ENCODE results near the gene TMSB10. TPM values are rescaled to one million over a fixed set of nuclear protein-coding genes. Genes with fewer than 3 reads are reported as not detected.

TMSB10 gene
- total RNA-seq, 4 donors from 2014 or later = 2,239 to 4,093 (median 3,173) TPM

DNA sequence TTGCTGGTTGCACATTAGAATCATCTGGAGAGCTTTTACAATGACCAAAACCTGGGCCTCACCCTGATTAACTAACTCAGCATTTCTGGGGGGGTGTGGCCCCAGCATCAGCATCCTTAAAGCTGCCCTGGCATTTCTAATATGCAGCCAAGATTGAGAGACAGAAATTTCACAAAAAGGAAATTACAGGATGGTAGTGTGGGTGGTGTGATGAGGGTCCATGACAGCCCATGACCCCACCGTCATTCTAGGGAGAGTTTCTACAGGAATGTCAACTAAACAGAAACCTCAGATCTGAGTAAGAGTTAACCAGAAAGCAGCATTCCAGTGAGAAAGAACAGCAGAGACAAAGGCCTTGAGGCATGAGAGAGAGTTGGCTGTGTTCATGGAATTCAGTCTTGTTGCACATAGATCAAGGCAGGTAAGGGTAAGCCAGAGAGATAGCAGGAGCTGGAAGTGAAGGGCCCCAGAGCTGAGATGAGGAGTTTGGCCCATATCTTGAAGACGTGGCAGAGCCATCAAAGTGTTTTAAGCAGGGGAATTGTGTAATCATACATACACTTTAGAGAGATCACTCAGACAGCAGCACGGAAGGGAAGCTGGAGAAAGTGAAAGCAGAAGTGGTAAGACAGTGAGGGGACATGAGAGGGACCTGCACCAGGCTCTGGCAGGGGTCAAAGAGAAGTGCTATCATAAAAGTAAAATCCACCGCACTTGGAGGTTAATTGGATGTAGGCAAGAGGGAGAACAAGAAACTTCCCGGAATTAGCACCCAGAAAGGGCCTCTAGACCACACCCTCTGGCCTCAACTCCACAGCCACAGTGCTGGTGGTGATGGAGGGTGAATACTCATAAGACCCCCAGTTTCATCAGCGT lies 16.8 kb upstream of the TMSB10 start:
- Histone ChIP-seq H3K27me3 (peaks cover 0 to 13% (median 0%) of the 10 kb centered on the region in 4 donors), H3K9me3 (no peaks in the 10 kb centered on the region), H3K4me3 (peak overlapping the region in 3 of 4 donors; percentile 1 to 41 (median 5)), H3K27ac (peak overlapping the region in 3 of 4 donors; percentile 52 to 74 (median 53)), H3K36me3 (no peaks in the 10 kb centered on the region), H3K4me1 (peaks cover 0 to 13% (median 8%) of the 10 kb centered on the region in 3 donors)
- WGBS, 2 donors = 25 to 28% methylated on average over 6 of the region's 6 CpGs
- TF ChIP-seq POLR2A (IDR thresholded peaks at IDR 0.05) = no peak
- TF ChIP-seq, protein P1, sequence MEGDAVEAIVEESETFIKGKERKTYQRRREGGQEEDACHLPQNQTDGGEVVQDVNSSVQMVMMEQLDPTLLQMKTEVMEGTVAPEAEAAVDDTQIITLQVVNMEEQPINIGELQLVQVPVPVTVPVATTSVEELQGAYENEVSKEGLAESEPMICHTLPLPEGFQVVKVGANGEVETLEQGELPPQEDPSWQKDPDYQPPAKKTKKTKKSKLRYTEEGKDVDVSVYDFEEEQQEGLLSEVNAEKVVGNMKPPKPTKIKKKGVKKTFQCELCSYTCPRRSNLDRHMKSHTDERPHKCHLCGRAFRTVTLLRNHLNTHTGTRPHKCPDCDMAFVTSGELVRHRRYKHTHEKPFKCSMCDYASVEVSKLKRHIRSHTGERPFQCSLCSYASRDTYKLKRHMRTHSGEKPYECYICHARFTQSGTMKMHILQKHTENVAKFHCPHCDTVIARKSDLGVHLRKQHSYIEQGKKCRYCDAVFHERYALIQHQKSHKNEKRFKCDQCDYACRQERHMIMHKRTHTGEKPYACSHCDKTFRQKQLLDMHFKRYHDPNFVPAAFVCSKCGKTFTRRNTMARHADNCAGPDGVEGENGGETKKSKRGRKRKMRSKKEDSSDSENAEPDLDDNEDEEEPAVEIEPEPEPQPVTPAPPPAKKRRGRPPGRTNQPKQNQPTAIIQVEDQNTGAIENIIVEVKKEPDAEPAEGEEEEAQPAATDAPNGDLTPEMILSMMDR (IDR thresholded peaks at IDR 0.05) = no peak
- intact Hi-C loops (cut with DNase I) = loop anchor here (10.0 kb wide), 1 partner anchor 394 kb away; no protein-coding TSS in a partner anchor
- peak; percentile 16 for DNase-seq

DNA sequence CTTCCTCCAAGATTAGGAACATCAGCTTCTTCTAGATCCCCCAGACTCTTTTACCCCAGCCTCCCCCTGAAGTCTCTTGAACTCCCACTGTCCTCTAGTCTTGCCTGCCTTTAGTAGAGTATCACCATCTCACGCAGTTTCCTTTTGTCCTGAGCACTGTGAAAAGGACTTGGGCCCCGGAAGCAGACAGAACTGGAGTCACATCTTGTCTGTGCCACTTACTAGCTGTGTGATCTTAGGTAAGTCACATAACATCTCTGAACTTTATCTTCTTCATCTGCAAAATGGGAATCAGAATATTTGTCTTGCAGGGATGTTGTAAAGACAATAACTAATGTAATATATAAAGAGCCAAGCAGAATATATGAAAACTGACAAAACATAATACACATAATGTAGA lies 16.1 kb upstream of the TMSB10 start:
- TF ChIP-seq POLR2A (IDR thresholded peaks at IDR 0.05) = no peak
- TF ChIP-seq, protein P1 (IDR thresholded peaks at IDR 0.05) = no peak
- no peak for DNase-seq
- peaks cover 4 to 19% (median 13%) of the 10 kb centered on the region in 3 donors for H3K4me1 ChIP-seq
- intact Hi-C loops (cut with DNase I) = loop anchor here (10.0 kb wide), 1 partner anchor 395 kb away; no protein-coding TSS in a partner anchor
- H3K9me3 ChIP-seq = no peaks in the 10 kb centered on the region
- whole genome bisulfite sequencing, 2 donors = 81 to 92% methylated on average over 2 of the region's 2 CpGs
- H3K36me3 ChIP-seq = no peaks in the 10 kb centered on the region
- H3K27ac ChIP-seq = peak overlapping the region in 3 of 4 donors; percentile 52 to 74 (median 53)
- peaks cover 0 to 6% (median 0%) of the 10 kb centered on the region in 4 donors for H3K27me3 ChIP-seq
- peak overlapping the region in 1 of 4 donors; percentile 41 for H3K4me3 ChIP-seq

DNA sequence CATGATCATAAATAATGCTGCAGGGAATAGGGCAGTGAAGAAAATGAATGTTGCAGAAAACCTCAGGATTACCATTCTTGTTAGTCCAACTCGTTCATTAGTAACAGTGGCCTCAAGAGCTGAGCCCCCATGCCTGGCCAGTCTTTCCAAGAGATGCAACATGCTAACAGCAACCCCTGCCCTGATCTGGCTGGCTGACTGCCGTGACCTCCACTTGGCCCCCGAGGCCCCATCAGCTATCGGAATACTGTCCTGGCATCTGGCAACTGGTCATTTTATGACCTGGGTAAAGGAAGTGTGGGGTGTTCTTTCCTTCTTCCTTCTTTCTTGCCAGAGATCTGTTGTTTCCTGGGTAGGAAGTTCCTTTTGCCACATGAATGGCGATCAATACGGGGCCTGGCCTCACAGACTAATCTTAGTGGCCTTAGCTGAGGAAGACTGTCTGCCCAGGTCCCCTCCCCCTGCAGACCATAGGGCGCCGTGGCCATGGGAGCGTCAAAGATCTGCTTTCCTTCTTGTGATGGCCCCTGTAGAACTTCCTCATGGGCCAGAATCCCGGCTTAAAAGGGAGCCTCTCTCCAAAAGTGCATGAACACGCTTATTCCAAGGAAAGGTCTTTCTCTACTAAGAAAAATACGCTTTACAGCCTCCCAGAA lies 14.0 kb upstream of the TMSB10 start:
- no peaks in the 10 kb centered on the region for H3K27me3 ChIP-seq
- no peak overlapping the region for H3K27ac ChIP-seq
- peaks cover 13 to 32% (median 15%) of the 10 kb centered on the region in 3 donors for H3K4me1 ChIP-seq
- intact Hi-C loops (cut with DNase I) = no loop called here
- WGBS, 2 donors = 84 to 93% methylated on average over 10 to 11 of the region's 12 CpGs
- no peaks in the 10 kb centered on the region for H3K9me3 ChIP-seq
- no peak for DNase-seq
- no peak overlapping the region for H3K4me3 ChIP-seq
- no peak for TF ChIP-seq POLR2A (IDR thresholded peaks at IDR 0.05)
- TF ChIP-seq, protein P1 (IDR thresholded peaks at IDR 0.05) = no peak
- no peaks in the 10 kb centered on the region for H3K36me3 ChIP-seq

DNA sequence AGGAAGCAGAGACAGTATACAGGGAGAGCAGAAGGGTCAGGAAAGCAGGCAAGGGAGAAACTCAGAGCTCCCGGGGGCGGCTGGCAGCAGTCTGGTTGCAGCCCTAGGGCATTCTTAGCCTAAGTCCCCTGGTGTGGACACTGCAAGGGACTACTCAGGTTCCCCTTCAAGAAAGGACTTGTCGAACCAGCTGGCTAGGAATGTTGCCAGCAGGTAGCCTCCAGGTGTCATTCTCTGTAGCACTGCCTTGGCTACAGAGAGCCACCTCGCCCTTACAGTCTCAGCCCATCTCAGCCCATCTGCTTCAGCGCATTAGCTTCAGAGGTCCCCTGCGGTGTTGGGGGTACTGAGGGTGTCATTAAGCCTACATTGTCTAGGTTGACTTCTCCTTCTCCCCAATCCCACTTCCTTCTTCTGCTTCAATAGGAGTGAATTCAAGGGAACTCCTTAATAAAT lies 11.3 kb upstream of the TMSB10 start:
- Histone ChIP-seq H3K9me3 (no peaks in the 10 kb centered on the region), H3K27me3 (no peaks in the 10 kb centered on the region), H3K4me1 (peaks cover 13 to 37% (median 21%) of the 10 kb centered on the region in 3 donors), H3K27ac (peak overlapping the region in 1 of 4 donors; percentile 46), H3K36me3 (no peaks in the 10 kb centered on the region), H3K4me3 (no peak overlapping the region)
- WGBS, 2 donors = 47 to 52% methylated on average over 6 of the region's 6 CpGs
- no peak for DNase-seq
- intact Hi-C loops (cut with DNase I) = no loop called here
- no peak for TF ChIP-seq POLR2A (IDR thresholded peaks at IDR 0.05)
- TF ChIP-seq, protein P1 (IDR thresholded peaks at IDR 0.05) = no peak
